ENCODE results near the gene LRTM2.

The LRTM2 gene

DNA sequence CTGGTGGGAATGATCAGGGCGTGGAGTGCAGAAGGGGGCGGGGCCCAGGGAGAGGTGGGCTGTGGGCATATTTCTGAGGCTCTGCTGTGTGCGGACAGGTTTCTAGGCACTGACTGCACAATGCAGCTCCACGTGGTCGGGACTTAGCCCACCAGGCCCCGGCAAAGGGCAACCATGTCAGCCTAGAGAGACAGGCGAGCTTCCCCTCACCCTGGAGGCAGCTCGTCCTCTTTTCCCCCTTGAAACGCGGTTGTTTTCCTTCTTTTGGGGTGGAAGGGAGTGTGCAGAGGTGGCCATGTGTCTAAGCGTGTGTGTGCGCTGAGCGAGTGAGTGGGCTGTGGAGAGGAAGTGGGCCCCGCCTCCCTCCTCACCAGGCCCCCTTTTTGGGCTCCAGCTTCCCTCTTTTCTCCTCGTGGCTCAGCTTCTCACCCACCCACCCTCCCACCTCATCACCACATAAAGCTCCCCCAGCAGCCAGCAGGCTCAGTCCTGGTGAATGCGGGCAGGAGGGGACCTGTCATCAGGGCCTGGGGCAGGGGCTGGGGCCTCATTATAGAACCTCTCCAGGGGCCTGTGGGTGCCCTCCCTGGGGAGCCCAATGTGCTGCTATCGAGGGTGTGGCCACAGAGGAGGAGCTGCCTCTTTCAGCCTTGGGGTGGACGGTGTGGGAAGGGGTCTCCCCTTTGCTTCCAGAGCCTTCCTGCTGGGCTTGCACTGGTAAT, 22.0 kb downstream of the LRTM2 start:
- no peaks in the 10 kb centered on the region for H3K27me3 ChIP-seq (ENCODE audit: low read depth)
- in situ Hi-C loops (cut with MboI; ENCODE audit: low sequenced_read_pairs), result no loop called here
- DNase-seq (ENCODE audit: low spot score in 2 of 2), result no peak

DNA sequence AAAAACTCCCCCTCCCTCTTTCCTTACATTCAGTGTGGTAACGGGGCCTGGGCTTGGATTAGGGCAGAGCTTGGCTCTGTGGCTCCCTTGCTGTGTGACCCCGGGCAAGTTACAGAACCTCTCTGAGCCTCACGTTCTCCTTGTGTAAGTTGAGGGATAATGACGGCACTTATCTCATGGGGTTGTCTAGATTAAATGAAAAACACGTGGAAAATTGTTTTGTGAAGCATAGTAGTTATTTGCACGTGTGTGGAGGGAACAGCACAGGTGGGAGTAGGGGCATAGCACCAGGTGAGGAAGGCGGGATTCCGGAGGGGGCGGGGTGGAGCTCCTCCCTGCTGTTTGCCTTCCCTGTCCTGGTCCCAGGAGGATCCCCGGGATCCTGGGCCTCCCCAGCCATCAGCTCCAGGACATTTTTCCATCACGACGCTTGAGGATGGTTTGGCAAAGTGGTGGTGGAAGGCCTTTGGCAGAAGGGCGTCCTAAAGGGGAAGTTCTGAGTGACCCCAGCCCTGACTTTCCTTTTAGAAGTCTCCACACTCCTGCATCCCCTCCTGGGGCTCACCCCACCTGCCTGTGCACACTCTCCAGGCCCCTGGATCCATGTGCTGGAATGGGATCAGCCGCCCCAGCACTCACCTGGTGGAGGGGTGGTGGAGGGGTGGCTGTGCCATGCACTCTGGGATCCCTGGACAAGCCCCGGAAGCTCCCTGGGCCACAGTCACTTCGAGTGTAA, 22.7 kb downstream of the LRTM2 start:
- in situ Hi-C loops (cut with MboI; ENCODE audit: low sequenced_read_pairs), result no loop called here
- no peak for DNase-seq (ENCODE audit: low spot score in 2 of 2)

More for the DNA sequence above, 22.0 kb downstream of the LRTM2 start:
- Histone ChIP-seq H3K4me3 (no peak overlapping the region), H3K4me1 (no peaks in the 10 kb centered on the region), H3K9me3 (no peaks in the 10 kb centered on the region), H3K36me3 (replicated peaks) (no peaks in the 10 kb centered on the region)

DNA sequence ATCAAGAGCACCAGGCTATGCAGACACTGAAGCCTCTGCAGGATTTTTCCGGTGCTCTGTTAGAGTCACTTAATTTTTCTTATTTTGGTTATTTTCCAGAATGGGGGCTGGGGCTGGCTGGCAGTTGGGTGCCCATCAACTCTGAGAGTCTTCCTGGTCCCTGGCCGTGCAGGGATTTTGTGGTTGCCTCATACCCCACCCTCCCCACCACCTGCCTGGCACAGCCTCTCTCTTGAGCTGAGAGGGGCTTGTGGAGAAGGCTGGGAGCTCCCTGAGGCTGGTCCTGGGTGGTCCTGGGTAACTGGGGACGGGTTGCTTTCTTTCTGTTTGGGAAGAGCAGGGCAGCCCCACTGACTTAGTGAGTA, 23.3 kb downstream of the LRTM2 start:
- no peak for DNase-seq (ENCODE audit: low spot score in 2 of 2)
- no peaks in the 10 kb centered on the region for H3K27me3 ChIP-seq (ENCODE audit: low read depth)
- H3K4me1 ChIP-seq, result no peaks in the 10 kb centered on the region
- in situ Hi-C loops (cut with MboI; ENCODE audit: low sequenced_read_pairs), result no loop called here
- no peaks in the 10 kb centered on the region for H3K9me3 ChIP-seq
- H3K36me3 ChIP-seq (replicated peaks), result no peaks in the 10 kb centered on the region
- no peak overlapping the region for H3K4me3 ChIP-seq

More for the DNA sequence above, 22.7 kb downstream of the LRTM2 start:
- H3K36me3 ChIP-seq (replicated peaks), result no peaks in the 10 kb centered on the region
- H3K4me3 ChIP-seq, result no peak overlapping the region
- H3K27me3 ChIP-seq (ENCODE audit: low read depth), result no peaks in the 10 kb centered on the region
- no peaks in the 10 kb centered on the region for H3K4me1 ChIP-seq
- H3K9me3 ChIP-seq, result no peaks in the 10 kb centered on the region

DNA sequence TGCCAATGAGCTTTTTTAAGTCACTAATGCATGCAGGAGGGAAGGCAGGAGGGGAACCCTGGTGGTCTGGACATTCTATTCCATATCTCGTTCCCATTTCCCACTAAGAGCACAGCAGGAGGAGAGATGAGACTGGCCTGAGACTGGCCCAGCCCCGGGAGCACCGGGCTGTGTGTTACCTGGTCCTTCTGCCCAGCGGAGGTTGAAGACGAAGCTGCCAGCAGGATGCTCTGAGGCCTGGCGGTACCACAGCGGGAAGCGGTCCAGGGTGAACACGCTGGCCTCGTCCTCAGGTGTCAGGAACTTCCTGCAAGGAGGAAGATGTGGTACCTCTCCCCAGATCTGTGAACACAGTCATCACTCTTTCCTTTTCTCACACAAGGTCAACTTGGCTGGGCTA, 23.9 kb downstream of the LRTM2 start:
- H3K4me3 ChIP-seq, result no peak overlapping the region
- DNase-seq (ENCODE audit: low spot score in 2 of 2), result no peak
- no peaks in the 10 kb centered on the region for H3K9me3 ChIP-seq
- in situ Hi-C loops (cut with MboI; ENCODE audit: low sequenced_read_pairs), result no loop called here
- H3K4me1 ChIP-seq, result no peaks in the 10 kb centered on the region
- H3K27me3 ChIP-seq (ENCODE audit: low read depth), result no peaks in the 10 kb centered on the region
- H3K36me3 ChIP-seq (replicated peaks), result no peaks in the 10 kb centered on the region

DNA sequence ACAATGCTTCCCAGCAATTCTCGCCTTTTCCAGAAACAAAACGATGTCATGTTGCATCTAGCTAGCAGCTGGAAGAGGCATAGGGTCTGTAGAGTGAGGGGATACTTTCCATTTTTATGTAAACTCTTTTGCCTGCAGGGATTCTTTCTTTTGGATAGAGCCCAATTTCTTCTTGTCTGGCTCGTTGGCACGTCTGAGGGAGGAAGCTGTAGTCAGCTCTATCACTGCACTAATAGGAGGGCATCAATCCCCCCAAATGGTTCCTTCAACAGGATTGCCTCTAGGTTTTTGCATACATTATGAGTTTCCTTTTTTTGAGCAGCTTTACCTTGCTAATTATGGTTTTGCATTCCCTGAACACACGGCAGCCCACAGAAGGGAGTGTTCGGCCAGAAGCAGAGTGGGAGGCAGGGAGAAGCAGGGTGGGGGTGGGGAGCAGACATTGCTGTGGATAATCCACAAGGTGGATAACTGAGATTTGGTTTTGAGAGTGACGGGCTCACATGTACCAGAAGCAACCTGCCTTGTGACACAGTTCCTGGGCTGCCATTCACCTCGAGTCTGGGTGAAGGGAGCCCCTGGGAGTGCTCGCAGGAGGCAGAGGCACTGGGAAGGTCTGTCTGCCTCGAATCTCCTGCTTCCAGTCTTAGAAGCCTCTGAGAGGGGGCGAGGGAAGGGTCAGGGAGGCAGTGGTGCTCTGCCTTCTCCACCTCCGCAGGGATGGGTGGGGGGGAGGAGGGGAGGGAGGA, 24.5 kb downstream of the LRTM2 start:
- no peaks in the 10 kb centered on the region for H3K36me3 ChIP-seq (replicated peaks)
- no peaks in the 10 kb centered on the region for H3K9me3 ChIP-seq
- H3K4me3 ChIP-seq, result no peak overlapping the region
- in situ Hi-C loops (cut with MboI; ENCODE audit: low sequenced_read_pairs), result no loop called here
- no peaks in the 10 kb centered on the region for H3K4me1 ChIP-seq
- no peak for DNase-seq (ENCODE audit: low spot score in 2 of 2)
- H3K27me3 ChIP-seq (ENCODE audit: low read depth), result no peaks in the 10 kb centered on the region

DNA sequence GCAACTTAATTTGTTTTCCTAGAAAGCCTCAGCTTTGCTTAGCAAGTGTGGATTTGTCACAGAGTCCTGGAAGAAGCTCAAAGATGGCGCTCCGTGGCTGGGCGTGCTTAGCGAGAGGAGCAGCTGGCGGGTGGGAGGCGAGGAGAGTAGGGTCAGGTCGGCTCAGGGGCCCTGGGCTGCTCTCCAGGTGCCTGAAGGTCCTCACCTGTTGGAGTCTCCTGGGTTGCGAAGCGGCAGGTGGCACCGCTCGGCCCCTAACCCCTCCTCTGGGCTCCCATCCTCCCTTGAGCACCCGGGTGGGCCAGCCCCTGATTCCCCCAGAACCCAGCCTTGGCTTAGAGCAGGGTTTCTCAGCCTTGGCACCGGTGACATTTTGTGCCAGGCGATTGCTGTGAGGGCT, 25.1 kb downstream of the LRTM2 start:
- H3K36me3 ChIP-seq (replicated peaks), result no peaks in the 10 kb centered on the region
- H3K27me3 ChIP-seq (ENCODE audit: low read depth), result no peaks in the 10 kb centered on the region
- in situ Hi-C loops (cut with MboI; ENCODE audit: low sequenced_read_pairs), result no loop called here
- no peaks in the 10 kb centered on the region for H3K9me3 ChIP-seq
- no peaks in the 10 kb centered on the region for H3K4me1 ChIP-seq
- H3K4me3 ChIP-seq, result no peak overlapping the region
- DNase-seq (ENCODE audit: low spot score in 2 of 2), result no peak

DNA sequence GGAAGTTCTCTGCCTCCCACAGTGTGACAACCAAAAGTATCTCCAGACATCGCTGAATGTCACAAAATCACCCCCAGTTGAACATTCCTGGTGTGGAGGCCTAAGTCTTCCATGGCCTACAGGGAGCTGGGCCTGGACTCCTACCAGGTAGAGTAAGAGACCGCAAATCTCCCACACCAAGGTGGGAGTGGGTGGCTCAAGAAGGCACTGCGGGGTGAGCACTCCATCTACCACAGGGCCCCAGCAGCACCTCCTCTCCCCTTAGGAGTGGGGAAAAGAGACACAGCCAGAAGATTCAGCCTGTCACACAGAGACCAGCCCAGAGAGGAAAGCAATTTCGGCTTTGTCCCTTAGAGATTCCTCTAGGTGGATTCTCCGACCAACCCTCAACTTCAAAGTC, 25.5 kb downstream of the LRTM2 start:
- no peaks in the 10 kb centered on the region for H3K4me1 ChIP-seq
- in situ Hi-C loops (cut with MboI; ENCODE audit: low sequenced_read_pairs), result no loop called here
- H3K27me3 ChIP-seq (ENCODE audit: low read depth), result no peaks in the 10 kb centered on the region
- H3K9me3 ChIP-seq, result no peaks in the 10 kb centered on the region
- no peaks in the 10 kb centered on the region for H3K36me3 ChIP-seq (replicated peaks)
- no peak for DNase-seq (ENCODE audit: low spot score in 2 of 2)
- no peak overlapping the region for H3K4me3 ChIP-seq

DNA sequence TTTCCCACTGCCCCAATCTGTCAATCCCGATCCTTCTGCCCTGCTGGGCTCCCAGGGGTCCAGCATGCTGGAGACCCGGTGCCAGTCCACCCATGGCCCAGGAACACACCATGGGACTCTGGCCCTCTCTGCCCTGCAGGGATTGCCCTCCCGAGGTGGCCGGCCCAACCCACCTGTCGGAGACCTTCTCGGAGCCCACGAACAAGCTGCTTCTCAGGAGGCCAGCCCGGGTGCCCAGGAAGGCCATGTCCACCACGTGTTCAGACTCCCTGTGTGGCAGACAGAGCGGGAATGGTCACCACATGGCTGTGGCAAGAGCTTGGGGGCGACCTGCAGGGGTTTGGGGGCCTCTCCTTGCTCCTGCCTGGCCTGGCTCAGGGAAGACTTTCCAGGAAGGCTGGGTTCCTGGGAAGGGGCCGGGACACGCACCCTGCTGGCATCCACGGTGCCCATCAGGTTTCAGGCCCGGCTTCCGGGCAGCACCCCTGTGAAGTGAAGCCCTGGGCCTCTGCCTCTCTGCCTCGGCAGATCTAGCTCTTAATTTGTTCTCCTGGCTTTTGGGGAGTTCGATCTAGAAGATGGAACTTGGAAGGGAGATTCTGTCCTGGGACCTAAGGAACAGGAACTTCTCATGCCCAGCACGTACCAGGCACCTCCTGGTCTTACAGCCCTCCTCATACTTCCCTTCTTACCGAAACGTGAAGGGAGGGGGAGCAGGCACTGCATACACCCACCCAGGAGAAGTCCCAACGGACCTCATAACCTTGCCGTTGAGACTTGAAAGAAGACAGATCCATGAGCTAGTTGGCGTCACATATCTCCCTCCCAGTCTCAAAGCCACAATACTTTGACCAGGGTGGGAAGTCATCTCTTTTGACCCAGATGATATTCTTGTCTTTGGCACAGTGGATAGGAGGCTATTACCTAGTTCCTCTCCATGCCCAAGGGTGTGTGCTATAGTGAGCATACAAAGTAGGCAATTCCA, 26.3 kb downstream of the LRTM2 start:
- Histone ChIP-seq H3K9me3 (no peaks in the 10 kb centered on the region), H3K27me3 (ENCODE audit: low read depth) (no peaks in the 10 kb centered on the region), H3K4me3 (no peak overlapping the region), H3K4me1 (no peaks in the 10 kb centered on the region), H3K36me3 (replicated peaks) (no peaks in the 10 kb centered on the region)
- no peak for DNase-seq (ENCODE audit: low spot score in 2 of 2)
- in situ Hi-C loops (cut with MboI; ENCODE audit: low sequenced_read_pairs), result no loop called here

DNA sequence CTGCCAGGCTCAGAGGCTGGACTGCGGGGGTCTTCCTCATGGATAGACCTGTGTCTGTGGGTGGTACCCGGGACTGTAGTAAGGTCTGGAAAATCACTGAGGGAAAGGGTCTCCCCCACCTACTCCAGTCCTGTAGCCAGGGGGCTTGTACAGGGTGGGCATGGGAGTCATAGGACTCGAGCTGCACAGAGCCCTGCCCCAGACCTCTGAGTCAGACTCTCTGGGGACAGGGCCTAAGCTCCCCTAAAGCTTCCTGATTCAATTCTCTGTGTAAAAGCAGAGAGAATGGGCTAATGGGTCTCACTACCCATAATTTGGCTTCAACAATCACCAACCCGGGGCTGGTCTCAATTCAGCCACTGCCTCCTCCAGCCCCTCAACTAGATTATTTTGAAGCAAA, 27.0 kb downstream of the LRTM2 start:
- no peak overlapping the region for H3K4me3 ChIP-seq
- no peak for DNase-seq (ENCODE audit: low spot score in 2 of 2)
- H3K27me3 ChIP-seq (ENCODE audit: low read depth), result no peaks in the 10 kb centered on the region

DNA sequence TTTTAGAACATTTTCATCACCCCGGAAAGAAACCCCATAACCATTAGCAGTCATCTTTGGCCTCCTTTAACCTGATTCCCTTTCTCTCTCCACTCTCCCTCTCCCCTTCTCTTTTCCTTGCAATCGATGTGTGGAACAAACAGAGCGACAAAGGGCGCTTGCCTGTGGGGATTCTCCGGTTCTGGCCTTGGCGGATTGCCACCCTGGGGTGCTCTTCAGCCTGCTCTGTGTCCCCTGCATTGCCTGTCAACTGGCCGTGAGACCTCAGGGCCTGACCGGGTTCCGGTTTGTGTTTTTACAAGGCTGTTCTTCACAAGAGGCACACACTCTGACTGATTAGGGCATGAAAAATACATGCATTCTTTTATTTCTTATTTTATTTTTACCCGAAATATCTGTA, 27.8 kb downstream of the LRTM2 start:
- in situ Hi-C loops (cut with MboI; ENCODE audit: low sequenced_read_pairs), result no loop called here
- Histone ChIP-seq H3K27me3 (ENCODE audit: low read depth) (no peaks in the 10 kb centered on the region), H3K4me1 (no peaks in the 10 kb centered on the region), H3K36me3 (replicated peaks) (no peaks in the 10 kb centered on the region), H3K9me3 (no peaks in the 10 kb centered on the region), H3K4me3 (no peak overlapping the region)
- no peak for DNase-seq (ENCODE audit: low spot score in 2 of 2)

More for the DNA sequence above, 27.0 kb downstream of the LRTM2 start:
- in situ Hi-C loops (cut with MboI; ENCODE audit: low sequenced_read_pairs), result no loop called here
- Histone ChIP-seq H3K36me3 (replicated peaks) (no peaks in the 10 kb centered on the region), H3K9me3 (no peaks in the 10 kb centered on the region), H3K4me1 (no peaks in the 10 kb centered on the region)

DNA sequence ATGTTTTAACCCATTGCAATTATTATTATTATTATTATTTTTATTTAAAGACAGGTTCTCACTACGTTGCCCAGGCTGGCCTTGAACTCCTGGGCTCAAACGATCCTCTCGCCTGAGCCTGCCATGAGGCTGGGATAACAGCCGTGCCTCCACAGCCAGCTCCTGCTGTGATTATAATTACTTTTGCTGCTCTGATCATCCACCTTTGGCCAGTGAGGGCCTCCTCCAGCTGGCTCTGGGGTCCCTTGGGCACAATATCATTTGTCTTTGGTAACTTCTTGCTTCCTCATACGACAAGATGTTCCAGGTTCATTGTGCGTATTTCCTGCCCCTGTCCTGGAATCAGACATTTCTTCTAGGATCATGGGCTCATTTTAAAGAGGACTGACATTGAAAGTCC, 28.4 kb downstream of the LRTM2 start:
- Histone ChIP-seq H3K4me3 (no peak overlapping the region), H3K9me3 (no peaks in the 10 kb centered on the region), H3K36me3 (replicated peaks) (no peaks in the 10 kb centered on the region), H3K27me3 (ENCODE audit: low read depth) (no peaks in the 10 kb centered on the region), H3K4me1 (no peaks in the 10 kb centered on the region)
- DNase-seq (ENCODE audit: low spot score in 2 of 2), result no peak
- in situ Hi-C loops (cut with MboI; ENCODE audit: low sequenced_read_pairs), result no loop called here

DNA sequence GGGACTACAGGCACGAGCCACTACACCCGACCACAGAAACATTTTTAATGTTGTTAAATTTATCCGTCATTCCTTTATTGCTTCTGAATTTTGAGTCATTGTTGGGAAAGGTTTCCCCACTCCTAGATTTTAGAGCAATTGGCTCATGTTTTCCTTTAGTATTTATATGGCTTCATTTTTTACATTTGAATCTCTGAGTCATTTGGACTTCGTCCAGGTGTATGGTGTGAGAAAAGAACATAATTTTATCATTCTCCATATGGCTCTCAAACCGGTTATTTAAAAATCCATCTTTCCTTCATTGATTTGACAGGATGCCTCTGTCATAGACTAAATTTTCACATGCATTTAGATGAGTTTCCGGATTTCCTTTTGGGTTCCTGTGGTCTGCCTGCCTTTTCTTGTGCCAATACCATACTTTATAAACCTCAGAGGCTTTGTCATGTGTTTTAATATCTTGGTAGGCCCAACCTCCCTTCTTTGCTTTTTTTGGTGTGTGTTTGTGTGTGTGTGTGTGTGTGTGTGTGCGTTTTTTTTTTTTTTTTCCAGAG, 30.9 kb downstream of the LRTM2 start:
- Histone ChIP-seq H3K36me3 (replicated peaks) (no peaks in the 10 kb centered on the region), H3K9me3 (no peaks in the 10 kb centered on the region), H3K4me3 (no peak overlapping the region), H3K4me1 (no peaks in the 10 kb centered on the region), H3K27me3 (ENCODE audit: low read depth) (no peaks in the 10 kb centered on the region)
- in situ Hi-C loops (cut with MboI; ENCODE audit: low sequenced_read_pairs), result no loop called here
- DNase-seq (ENCODE audit: low spot score in 2 of 2), result no peak

DNA sequence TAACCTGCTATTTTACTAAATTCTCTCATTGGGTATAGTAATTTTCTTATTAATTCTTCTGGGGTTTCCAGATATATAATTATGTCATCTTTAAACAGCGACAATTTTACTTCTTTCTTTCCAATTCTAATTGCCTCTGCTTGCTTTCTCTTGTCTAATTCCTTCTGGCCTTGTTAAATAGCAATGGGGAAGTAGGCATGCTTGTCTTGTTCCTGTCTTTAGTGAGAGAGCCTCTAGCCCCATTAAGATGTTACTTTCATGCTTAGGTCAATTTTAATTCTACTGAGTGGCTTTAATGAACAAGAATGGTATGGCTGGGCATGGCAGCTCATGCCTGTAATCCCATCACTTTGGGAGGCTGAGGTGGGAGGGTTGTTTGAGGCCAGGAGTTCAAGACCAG, 31.7 kb downstream of the LRTM2 start:
- H3K4me3 ChIP-seq, result no peak overlapping the region
- no peak for DNase-seq (ENCODE audit: low spot score in 2 of 2)
- H3K36me3 ChIP-seq (replicated peaks), result no peaks in the 10 kb centered on the region
- no peaks in the 10 kb centered on the region for H3K4me1 ChIP-seq
- in situ Hi-C loops (cut with MboI; ENCODE audit: low sequenced_read_pairs), result no loop called here
- H3K27me3 ChIP-seq (ENCODE audit: low read depth), result no peaks in the 10 kb centered on the region
- H3K9me3 ChIP-seq, result no peaks in the 10 kb centered on the region

Measured in HAP-1 (cell line).